GM18498 (cell line): Measurements from ENCODE around the gene CACNA1S.

ENCODE experiments used
- ATAC-seq: cut with Tn5 transposase; IDR thresholded peaks from one replicate; pipeline ENCODE4 v1.9.1; 2021; ENCODE audit warnings: mild to moderate bottlenecking, moderate library complexity; ENCODE audit not compliant: unreplicated experiment

Gene CACNA1S

GRCh38 chr1:200991097-200991614 lies 121.1 kb downstream of the CACNA1S start:
- ATAC-seq: no peak

GRCh38 chr1:200990114-200990513 lies 122.1 kb downstream of the CACNA1S start:
- ATAC-seq: no peak
